BJ (cell line): ENCODE results near the gene DOCK1. TPM values are rescaled to one million over a fixed set of nuclear protein-coding genes. Genes with fewer than 3 reads are reported as not detected.

Experiments used
- CTCF ChIA-PET: fragments of 350-600 bp; formaldehyde crosslinking; extraction: SDS; loops from one replicate; lab custom pipeline; 2021; ENCODE audit warnings: antibody characterized with exemption, inconsistent platforms; lab: Yijun Ruan, JAX
- POLR2A ChIA-PET: fragments of 300-600 bp; sonication (Branson Sonifier 250); formaldehyde crosslinking; extraction: SDS; loops from one replicate; lab custom pipeline; 2021; ENCODE audit warnings: antibody characterized with exemption; lab: Charles Lee
- DNase-seq: peaks from one replicate; pipeline ENCODE4 v3.0.0-alpha.2; 2011; ENCODE audit warnings: low read depth
- H3K27me3 ChIP-seq: 2 replicates; pipeline ENCODE4 v1.6.0; 2011; ENCODE audit warnings: low read length; ENCODE audit not compliant: control insufficient read depth, insufficient read depth
- H3K36me3 ChIP-seq: 2 replicates; pipeline ENCODE4 v1.5.1; 2011; ENCODE audit warnings: low read length; ENCODE audit not compliant: control insufficient read depth, insufficient read depth
- H3K4me3 ChIP-seq: 2 replicates; pipeline ENCODE4 v1.5.1; 2011; ENCODE audit warnings: low read depth, mild to moderate bottlenecking, control low read depth, low read length
- CTCF ChIP-seq: IDR thresholded peaks from 2 replicates; pipeline ENCODE4 v1.5.1; 2011; ENCODE audit warnings: low read depth, mild to moderate bottlenecking, control low read depth, inconsistent platforms, low read length, moderate library complexity; ENCODE audit not compliant: insufficient read depth
- polyA plus RNA-seq: library from polyadenylated mRNA; depleted of rRNA; stranded (reverse); fragments of >200 nt; gene quantifications from 2 replicates; pipeline ENCODE4 v1.2.3, GENCODE V29; 2011

The DOCK1 gene
- polyA plus RNA-seq, 1 experiment, result 20.0 TPM

- Histone ChIP-seq H3K27me3 (no peaks in the 10 kb centered on the region), H3K4me3 (no peak overlapping the region), H3K36me3 (peaks cover 11% of the 10 kb centered on the region)
- no peak for DNase-seq
- ChIA-PET POLR2A (no interaction called here), CTCF (interaction anchor here (1.7 kb wide), 1 partner anchor 8 kb away, joined by 5 read pairs; no protein-coding TSS in a partner anchor)
- no peak for TF ChIP-seq CTCF
Observed at GRCh38 chr10:127372361-127372760, 467.1 kb downstream of the DOCK1 start.

GRCh38 chr10:127374074-127374680 lies 468.9 kb downstream of the DOCK1 start:
- Histone ChIP-seq H3K36me3 (peaks cover 8% of the 10 kb centered on the region), H3K4me3 (no peak overlapping the region), H3K27me3 (no peaks in the 10 kb centered on the region)
- DNase-seq, result no peak
- POLR2A ChIA-PET, result no interaction called here
- CTCF ChIA-PET, result interaction anchor here (1.2 to 1.7 kb wide), 2 partner anchors 10 to 247 kb away, joined by 3 to 5 read pairs; no protein-coding TSS in a partner anchor
- TF ChIP-seq CTCF, result no peak

GRCh38 chr10:127374901-127375300 lies 469.7 kb downstream of the DOCK1 start:
- ChIA-PET CTCF (interaction anchor here (1.2 kb wide), 1 partner anchor 246 kb away, joined by 3 read pairs; no protein-coding TSS in a partner anchor), POLR2A (no interaction called here)
- DNase-seq, result no peak
- TF ChIP-seq CTCF, result no peak
- H3K36me3 ChIP-seq, result peaks cover 8% of the 10 kb centered on the region
- H3K4me3 ChIP-seq, result no peak overlapping the region
- H3K27me3 ChIP-seq, result no peaks in the 10 kb centered on the region

GRCh38 chr10:127375461-127375860 lies 470.2 kb downstream of the DOCK1 start:
- Histone ChIP-seq H3K4me3 (no peak overlapping the region), H3K36me3 (peaks cover 8% of the 10 kb centered on the region), H3K27me3 (no peaks in the 10 kb centered on the region)
- TF ChIP-seq CTCF, result no peak
- ChIA-PET CTCF (interaction anchor here (1.2 kb wide), 1 partner anchor 246 kb away, joined by 3 read pairs; no protein-coding TSS in a partner anchor), POLR2A (no interaction called here)
- DNase-seq, result no peak

- CTCF ChIA-PET, result no interaction called here
- H3K27me3 ChIP-seq, result no peaks in the 10 kb centered on the region
- H3K4me3 ChIP-seq, result no peak overlapping the region
- POLR2A ChIA-PET, result no interaction called here
- TF ChIP-seq CTCF, result no peak
- DNase-seq, result no peak
- peaks cover 8% of the 10 kb centered on the region for H3K36me3 ChIP-seq
Observed at GRCh38 chr10:127376071-127376470, 470.8 kb downstream of the DOCK1 start.
